T47D (cell line): ENCODE data around the gene AP3S2.

Source experiments
- DNase-seq, 2 experiments: peaks; one replicate each; pipeline versions ENCODE4 v3.0.0 to v3.0.0-alpha.2; 2011 to 2012; ENCODE audit warnings: low read depth in 1 of 2, low spot score in 1 of 2
- JUND ChIP-seq: IDR thresholded peaks from 2 replicates; pipeline ENCODE4 v1.6.1; 2012; ENCODE audit warnings: low read depth
- in situ Hi-C: cut with HindIII; loops from 2 replicates; pipeline ENCODE4 v1.10.0; 2016; ENCODE audit warnings: low sequenced_read_pairs, low pct_unique_long_range_greater_than_20kb

Gene AP3S2

DNA sequence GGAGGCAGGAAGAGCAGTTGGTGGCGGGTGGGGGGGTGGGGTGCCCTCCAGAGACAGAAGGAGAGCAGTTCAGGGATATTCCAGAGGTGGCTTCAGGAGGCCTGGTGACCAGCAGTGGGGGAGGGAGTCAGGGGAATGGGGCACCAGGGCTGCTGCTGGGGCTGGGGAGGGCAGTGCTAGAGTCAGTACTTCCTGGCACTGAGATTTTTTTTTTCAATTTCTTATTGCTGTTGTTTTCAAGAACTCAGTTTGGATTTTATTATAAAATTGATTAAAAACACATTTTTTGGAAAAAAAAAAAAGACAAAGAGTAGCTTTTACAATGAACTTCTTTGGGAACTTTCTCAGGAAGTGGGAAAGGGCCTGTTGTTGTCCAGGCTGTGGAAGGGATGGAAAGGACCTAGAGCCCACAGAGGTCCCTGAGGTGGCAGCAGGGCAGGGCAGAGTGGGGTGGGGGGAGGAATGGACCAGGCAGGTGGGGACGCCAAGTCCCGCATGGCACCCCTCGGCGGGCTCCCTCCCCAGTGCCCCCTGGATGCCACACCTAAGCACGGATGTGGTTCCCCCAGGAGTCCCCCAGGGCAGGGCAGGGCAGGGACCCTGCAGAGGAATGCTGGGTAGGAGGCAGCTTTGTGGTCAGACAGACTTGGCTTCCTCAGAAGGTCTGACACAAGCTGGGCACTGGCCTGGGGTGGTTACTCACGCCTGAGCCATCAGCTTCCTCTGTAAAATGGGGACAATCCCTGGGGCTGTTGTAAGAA lies 70.7 kb downstream of the AP3S2 start:
- no peak for TF ChIP-seq JUND
- in situ Hi-C loops: no loop called here
- no peak for DNase-seq

DNA sequence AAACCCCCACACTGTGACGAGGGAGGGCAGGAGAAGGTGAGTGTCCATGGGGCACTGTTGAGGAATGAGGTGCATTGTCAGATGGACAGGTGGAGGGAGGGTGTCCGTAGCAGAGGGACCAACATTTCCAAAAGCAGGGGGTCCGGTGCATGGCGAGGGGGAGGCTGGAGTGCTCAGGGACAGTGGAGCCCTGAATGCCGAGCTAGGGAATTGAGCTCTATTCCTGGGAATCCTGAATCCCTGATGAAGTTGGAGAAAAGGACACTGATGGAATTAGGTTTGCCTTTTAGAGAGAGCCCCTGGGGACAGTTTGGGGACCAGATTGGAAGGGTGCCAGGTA lies 71.2 kb downstream of the AP3S2 start:
- no peak for DNase-seq
- TF ChIP-seq JUND: no peak
- in situ Hi-C loops: no loop called here

DNA sequence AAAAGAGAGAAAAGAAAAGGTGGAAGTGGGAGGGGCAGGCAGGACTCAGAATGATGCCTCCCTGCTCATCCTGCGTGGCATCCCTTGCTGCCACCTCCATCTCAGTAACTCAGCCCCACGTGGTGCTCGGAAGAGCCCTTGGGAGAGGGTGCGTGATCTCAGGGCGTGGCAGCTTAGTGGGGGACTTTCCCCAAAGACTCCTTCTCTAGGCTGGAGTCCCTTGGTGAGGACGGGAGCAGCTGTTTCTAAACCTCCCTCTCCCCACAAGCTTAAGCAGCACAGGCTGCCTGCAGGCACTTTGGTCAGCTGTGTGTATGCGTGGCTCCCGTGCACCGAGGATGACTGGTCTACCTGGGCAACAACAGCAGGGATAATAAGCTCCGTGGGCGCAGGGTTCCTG lies 71.8 kb downstream of the AP3S2 start:
- DNase-seq: no peak
- TF ChIP-seq JUND: no peak

DNA sequence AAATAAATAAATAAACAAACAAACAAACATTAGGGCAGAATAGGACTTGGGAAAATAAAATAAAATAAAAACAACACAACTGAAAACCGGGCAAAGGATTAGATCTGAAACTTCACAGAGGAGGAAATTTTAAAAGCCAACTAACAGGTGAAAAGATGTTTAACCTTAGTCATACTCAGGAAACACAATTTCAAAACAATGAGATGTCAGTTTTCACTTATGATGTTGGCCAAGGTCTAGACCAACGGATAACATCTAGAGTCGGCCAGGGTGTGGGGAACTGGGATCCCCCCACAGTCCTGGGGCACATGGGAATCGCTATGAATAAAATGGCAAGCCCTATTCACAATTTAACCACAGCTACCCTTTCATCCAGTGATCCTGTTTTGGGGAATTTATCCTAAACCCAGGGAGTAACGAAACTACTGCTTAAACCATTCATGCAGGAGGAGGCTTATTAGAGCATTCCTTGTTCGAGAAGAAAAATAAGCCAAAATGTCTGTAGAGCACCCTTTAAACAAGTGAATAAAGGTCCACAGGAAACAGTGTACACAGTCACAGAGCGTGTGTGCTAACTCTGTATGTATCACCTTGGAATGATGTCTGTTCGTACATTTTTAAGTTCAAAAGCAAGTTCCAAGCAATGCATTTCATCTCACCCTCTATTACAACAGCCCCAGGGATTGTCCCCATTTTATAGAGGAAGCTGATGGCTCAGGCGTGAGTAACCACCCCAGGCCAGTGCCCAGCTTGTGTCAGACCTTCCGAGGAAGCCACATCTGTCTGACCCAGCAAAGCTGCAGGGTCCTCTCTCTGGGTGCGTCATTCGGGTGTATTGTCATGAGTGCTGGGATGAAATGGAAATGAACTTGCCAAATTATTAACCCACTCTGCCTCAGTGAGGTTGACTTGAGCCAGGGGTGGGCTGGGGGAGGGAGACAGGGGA lies 72.9 kb downstream of the AP3S2 start:
- TF ChIP-seq JUND: no peak
- DNase-seq: no peak
- in situ Hi-C loops: no loop called here

More for the DNA sequence above, 71.8 kb downstream of the AP3S2 start:
- in situ Hi-C loops: no loop called here

DNA sequence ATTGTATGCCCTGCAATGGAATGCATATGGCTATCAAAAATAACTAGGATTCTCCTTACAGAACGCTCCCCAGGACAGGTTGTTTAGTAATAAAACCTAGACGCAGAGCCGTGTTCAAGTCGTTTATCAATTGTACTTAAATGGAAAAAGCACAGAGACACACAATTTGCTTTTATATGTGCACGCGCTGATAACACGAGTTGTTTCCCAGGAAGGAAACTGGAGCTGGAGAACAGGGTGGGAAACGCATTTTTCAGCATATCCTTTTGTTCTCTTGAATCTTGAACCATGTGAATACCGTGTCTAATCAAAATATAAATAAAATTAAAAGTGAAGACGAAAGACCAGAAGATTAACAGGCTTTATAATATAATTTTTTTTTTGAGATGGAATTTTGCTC lies 75.5 kb downstream of the AP3S2 start:
- TF ChIP-seq JUND: no peak
- in situ Hi-C loops: no loop called here
- no peak for DNase-seq

DNA sequence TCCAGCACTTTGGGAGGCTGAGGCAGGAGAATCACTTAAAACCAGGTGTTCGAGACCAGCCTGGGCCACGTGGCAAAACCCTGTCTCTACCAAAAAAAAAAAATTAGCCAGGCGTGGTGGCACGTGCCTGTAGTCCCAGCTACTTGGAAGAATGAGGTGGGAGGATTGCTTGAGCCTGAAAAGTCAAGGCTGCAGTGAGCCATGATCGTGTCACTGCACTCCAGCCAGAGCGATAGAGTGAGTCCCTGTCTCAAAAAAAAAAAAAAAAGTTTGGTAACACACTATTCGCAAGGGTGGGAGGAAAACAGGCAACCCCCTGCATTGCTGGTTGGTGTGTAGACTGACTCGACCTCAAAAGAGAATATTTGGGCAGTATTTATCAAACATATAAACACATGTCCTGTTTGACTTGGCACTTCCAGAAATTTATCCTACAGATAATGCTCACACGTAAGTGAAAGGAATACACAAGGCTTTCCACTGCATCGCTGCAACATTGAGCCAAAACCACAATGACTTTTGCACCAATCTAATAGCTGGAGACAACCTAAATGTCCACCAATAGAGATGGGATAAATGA lies 76.0 kb downstream of the AP3S2 start:
- no peak for TF ChIP-seq JUND
- DNase-seq: peak in 1 of 2 experiments; percentile 24
- in situ Hi-C loops: no loop called here

DNA sequence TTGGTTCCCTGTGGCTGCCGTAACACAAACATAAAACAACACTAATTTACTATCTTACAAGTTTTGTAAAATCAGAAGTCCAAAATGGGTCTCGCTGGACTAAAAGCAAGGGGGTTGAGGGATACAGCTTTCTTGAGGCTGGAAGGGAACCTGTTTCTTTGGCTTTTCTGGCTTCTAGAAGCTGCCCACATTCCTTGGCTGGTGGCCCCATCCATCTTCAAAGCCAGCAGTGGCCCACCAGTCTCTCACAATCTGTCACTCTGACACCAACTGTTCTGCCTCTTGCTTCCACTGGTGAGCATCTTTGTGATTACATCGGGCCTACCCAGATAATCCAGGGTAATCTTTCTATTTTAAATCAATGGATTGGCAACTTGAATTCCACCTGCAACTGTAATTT lies 78.0 kb downstream of the AP3S2 start:
- TF ChIP-seq JUND: no peak
- in situ Hi-C loops: no loop called here
- no peak for DNase-seq

DNA sequence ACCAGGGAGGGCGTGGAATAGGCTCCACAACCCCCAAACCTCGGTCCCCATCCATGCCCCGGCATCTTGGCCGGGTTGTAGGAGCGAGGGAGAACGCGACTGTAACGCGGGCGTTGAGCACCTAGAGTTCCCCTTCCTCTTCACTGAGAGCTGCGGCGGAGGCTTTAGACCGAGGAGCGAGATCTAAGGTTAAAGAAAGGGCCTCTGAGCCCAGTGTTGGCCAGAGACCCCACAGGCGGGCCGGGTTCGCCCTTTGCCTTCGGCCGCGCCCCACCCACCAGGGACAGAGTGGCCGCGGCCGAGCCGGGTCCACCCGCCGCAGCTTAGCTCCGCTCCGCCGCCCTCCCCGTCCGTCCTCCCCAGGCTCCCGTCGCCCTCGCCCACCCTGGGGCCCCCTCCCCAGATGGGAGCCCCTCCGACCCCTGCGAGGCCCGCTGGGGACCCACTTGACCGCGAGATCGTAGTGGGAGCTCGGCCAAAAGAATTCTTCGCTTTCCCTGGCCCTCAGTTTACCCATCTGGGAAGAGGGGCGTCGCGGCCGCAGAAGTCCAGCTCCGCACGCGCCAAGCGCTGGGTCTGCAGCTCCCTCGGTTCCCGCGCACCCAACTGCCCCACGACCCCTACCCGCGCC lies 79.6 kb downstream of the AP3S2 start:
- no peak for TF ChIP-seq JUND
- in situ Hi-C loops: no loop called here
- DNase-seq: no peak

DNA sequence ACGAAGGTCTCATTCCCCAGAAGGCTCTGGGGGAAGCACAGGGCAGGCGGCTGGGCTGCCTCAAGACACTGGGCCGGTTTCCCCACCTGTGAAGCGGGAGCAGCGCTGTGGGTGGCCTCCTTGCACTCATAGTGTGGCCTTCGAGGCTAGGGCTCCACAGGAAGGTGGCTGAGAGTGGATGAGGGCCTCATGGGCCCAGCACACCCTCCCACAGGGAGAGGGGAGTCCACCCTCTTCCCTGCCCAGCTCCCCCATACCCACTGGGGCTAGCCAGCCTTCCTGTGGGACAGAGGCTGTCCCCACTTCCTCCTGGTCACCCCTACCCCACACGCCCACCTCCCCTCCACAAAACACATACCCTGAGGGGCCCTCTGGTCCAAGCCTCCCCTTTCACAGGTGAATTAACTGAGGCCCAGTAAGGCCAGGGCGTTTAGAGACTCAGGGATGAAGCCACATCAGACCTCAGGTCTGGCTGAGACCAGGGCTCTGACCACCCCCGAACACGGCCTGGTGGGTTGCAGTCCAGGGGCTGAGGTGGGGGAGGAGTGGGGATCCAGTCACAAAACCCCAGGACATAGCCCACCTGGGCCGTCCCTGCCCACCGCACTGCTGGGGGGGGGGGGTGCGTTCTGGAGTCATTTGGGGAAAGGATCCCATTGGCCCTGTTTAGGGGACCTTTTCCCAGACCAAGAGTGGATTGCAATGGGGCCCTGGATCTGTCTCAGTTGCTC lies 80.2 kb downstream of the AP3S2 start:
- in situ Hi-C loops: no loop called here
- TF ChIP-seq JUND: no peak
- DNase-seq: no peak

DNA sequence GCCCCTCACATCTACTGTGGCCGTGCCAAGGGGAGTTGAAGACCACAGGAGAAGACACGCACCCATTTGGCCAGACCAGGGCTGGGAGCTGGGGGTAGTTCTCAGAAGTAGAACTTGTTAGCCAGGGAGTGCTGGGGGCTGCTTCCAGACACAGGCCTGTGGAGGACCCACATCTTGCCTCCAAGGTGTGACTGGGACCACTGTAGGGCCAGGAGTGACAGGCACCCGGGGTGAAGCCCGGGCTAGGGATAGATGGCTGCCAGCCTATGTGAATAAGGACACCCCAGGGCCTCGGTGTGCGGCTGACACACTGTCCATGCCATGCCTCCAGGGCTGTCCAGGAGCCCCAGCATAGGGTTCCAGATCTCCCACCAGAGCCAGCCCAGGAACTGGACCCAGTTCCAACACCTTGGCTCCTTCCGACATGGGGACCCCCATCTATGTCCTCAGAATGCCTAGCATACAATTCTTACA lies 80.9 kb downstream of the AP3S2 start:
- in situ Hi-C loops: no loop called here
- no peak for DNase-seq
- TF ChIP-seq JUND: no peak

DNA sequence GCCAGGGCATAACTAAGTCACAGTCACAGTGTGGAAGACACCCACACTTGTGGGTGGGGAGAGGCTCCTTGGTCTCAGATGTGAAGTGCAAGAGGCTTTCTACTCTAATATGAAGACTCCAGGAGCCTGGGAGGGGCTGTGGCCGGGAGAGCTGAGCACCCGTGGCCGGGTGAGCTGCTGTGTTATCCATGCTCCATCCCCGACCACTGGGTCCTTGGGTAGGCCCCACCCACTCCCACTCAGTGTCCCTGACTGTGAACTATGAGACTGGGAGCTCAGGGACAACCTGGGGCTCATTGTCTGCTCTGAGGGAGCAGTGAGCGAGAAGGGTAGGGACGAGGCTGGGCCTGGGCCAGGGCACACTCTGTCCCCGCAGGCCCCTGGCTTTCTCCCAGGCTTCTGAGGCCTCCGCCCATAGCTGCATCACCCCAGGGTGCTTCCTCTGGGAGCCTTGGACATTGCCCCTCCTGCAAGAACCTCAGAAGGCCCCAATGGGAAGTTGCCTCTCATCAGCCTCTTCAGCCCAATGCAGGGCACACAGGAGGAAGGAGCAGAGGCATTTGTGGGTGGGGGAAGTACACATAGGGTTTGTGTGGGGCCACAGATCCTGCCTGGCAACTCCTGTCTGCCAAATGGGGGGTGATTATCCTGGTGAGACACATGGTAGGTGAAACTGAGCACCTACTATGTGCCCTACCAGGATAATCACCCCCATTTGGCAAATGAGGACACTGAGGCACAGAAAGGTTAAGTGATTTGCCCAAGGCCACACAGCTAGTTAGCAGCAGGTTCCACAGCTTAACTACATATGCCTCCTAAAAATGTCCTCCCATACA lies 81.6 kb downstream of the AP3S2 start:
- no peak for DNase-seq
- in situ Hi-C loops: no loop called here
- TF ChIP-seq JUND: no peak
